ENCODE results near the gene ARFGAP2.

ARFGAP2 gene

GRCh38 chr11:47184711-47185304, 8.1 kb upstream of the ARFGAP2 start:
- TF ChIP-seq CTCF (IDR thresholded peaks at IDR 0.05), result no peak
- H3K79me2 ChIP-seq, result no peaks in the 10 kb centered on the region
- no peak overlapping the region for H3K27ac ChIP-seq
- H2AFZ ChIP-seq, result no peak overlapping the region
- peaks cover 5% of the 10 kb centered on the region for H3K4me1 ChIP-seq
- peak overlapping the region; percentile 81 for H3K4me2 ChIP-seq (ENCODE audit: low read length)
- no peaks in the 10 kb centered on the region for H3K9me3 ChIP-seq (ENCODE audit: control insufficient read depth, low read length)
- H3K4me3 ChIP-seq (ENCODE audit: low read depth, low read length), result no peak overlapping the region
- H3K27me3 ChIP-seq (ENCODE audit: control insufficient read depth, insufficient read depth, low read length), result no peaks in the 10 kb centered on the region
- H3K9ac ChIP-seq, result no peak overlapping the region
- H3K36me3 ChIP-seq (ENCODE audit: control insufficient read depth, insufficient read depth, low read length), result no peaks in the 10 kb centered on the region

- no peak for TF ChIP-seq CTCF (IDR thresholded peaks at IDR 0.05)
- Histone ChIP-seq H2AFZ (no peak overlapping the region), H3K79me2 (no peaks in the 10 kb centered on the region), H3K4me2 (ENCODE audit: low read length) (no peak overlapping the region), H3K4me3 (ENCODE audit: low read depth, low read length) (no peak overlapping the region), H3K4me1 (peaks cover 2% of the 10 kb centered on the region), H3K9ac (no peak overlapping the region), H3K36me3 (ENCODE audit: control insufficient read depth, insufficient read depth, low read length) (no peaks in the 10 kb centered on the region), H3K27ac (no peak overlapping the region), H3K27me3 (ENCODE audit: control insufficient read depth, insufficient read depth, low read length) (no peaks in the 10 kb centered on the region), H3K9me3 (ENCODE audit: control insufficient read depth, low read length) (no peaks in the 10 kb centered on the region)
Measured at GRCh38 chr11:47183969-47184368, 7.3 kb upstream of the ARFGAP2 start.

GRCh38 chr11:47183031-47183856, 6.6 kb upstream of the ARFGAP2 start:
- no peak overlapping the region for H3K9ac ChIP-seq
- no peak for TF ChIP-seq CTCF (IDR thresholded peaks at IDR 0.05)
- no peak overlapping the region for H3K27ac ChIP-seq

GRCh38 chr11:47182380-47182779, 5.7 kb upstream of the ARFGAP2 start:
- Histone ChIP-seq H3K9ac (no peak overlapping the region), H3K79me2 (no peaks in the 10 kb centered on the region), H2AFZ (no peak overlapping the region), H3K9me3 (ENCODE audit: control insufficient read depth, low read length) (no peaks in the 10 kb centered on the region), H3K4me1 (peaks cover 3% of the 10 kb centered on the region), H3K27ac (no peak overlapping the region), H3K36me3 (ENCODE audit: control insufficient read depth, insufficient read depth, low read length) (no peaks in the 10 kb centered on the region), H3K4me3 (ENCODE audit: low read depth, low read length) (no peak overlapping the region), H3K27me3 (ENCODE audit: control insufficient read depth, insufficient read depth, low read length) (no peaks in the 10 kb centered on the region), H3K4me2 (ENCODE audit: low read length) (no peak overlapping the region)
- TF ChIP-seq CTCF (IDR thresholded peaks at IDR 0.05), result no peak

More at GRCh38 chr11:47183031-47183856, 6.6 kb upstream of the ARFGAP2 start:
- Histone ChIP-seq H3K4me3 (ENCODE audit: low read depth, low read length) (no peak overlapping the region), H3K27me3 (ENCODE audit: control insufficient read depth, insufficient read depth, low read length) (no peaks in the 10 kb centered on the region), H3K4me2 (ENCODE audit: low read length) (no peak overlapping the region), H3K79me2 (no peaks in the 10 kb centered on the region), H3K36me3 (ENCODE audit: control insufficient read depth, insufficient read depth, low read length) (no peaks in the 10 kb centered on the region), H3K4me1 (peaks cover 2% of the 10 kb centered on the region), H2AFZ (no peak overlapping the region), H3K9me3 (ENCODE audit: control insufficient read depth, low read length) (no peaks in the 10 kb centered on the region)
